ENCODE measurements around the gene FMO4.

GRCh38 chr1:171295821-171296220 is 18.2 kb upstream of the FMO4 start:
- no peak for TF ChIP-seq EZH2 (IDR thresholded peaks at IDR 0.05; ENCODE audit: insufficient read depth, poor library complexity, severe bottlenecking)
- no peak for TF ChIP-seq EZH2phosphoT487 (IDR thresholded peaks at IDR 0.05; ENCODE audit: insufficient read depth, low read depth)
